CD14-positive monocyte (primary cell): Measurements from ENCODE around the gene SLC25A21. TPM values are rescaled to one million over a fixed set of nuclear protein-coding genes. Genes with fewer than 3 reads are reported as not detected.

ENCODE experiments used
- DNase-seq, 3 donors: peaks; one replicate each; pipeline ENCODE4 v3.0.0-alpha.2; 2011 to 2022
- H2AFZ ChIP-seq: 2 replicates; pipeline ENCODE4 v1.6.0; 2012; ENCODE audit warnings: mild to moderate bottlenecking, low read depth, low read length, inconsistent platforms; ENCODE audit not compliant: insufficient read depth, poor library complexity, severe bottlenecking
- H3K27ac ChIP-seq, 2 donors: 1 replicate in 1 of 2; 2 replicates in 1 of 2; pipeline ENCODE4 v1.5.1; 2012 to 2013; ENCODE audit warnings: low read length in 2 of 2, control low read depth in 1 of 2, inconsistent platforms in 1 of 2, low read depth in 1 of 2, mild to moderate bottlenecking in 1 of 2
- H3K27me3 ChIP-seq, 2 donors: one replicate each; pipeline versions ENCODE4 v1.6.0 to v1.6.1; 2011 to 2013; ENCODE audit warnings: low read length in 2 of 2; ENCODE audit not compliant: control insufficient read depth in 2 of 2, insufficient read depth in 2 of 2
- H3K36me3 ChIP-seq, 2 donors: replicated peaks in 1 of 2; 1 replicate in 1 of 2; 2 replicates in 1 of 2; pipeline versions ENCODE4 v1.5.1 to v1.6.1; 2012 to 2013; ENCODE audit warnings: low read length in 2 of 2, control low read depth in 1 of 2, inconsistent platforms in 1 of 2, mild to moderate bottlenecking in 1 of 2; ENCODE audit not compliant: insufficient read depth in 2 of 2, control insufficient read depth in 1 of 2
- H3K4me1 ChIP-seq, 2 donors: 1 replicate in 1 of 2; 2 replicates in 1 of 2; pipeline versions ENCODE4 v1.5.1 to v1.6.1; 2012 to 2013; ENCODE audit warnings: low read length in 2 of 2, control low read depth in 1 of 2, inconsistent platforms in 1 of 2, mild to moderate bottlenecking in 1 of 2, moderate library complexity in 1 of 2; ENCODE audit not compliant: insufficient read depth in 2 of 2, control insufficient read depth in 1 of 2
- H3K4me2 ChIP-seq: replicated peaks from 2 replicates; pipeline ENCODE3; 2012; ENCODE audit warnings: low read length, moderate library complexity, mild to moderate bottlenecking; ENCODE audit not compliant: poor library complexity, severe bottlenecking; ENCODE audit errors: extremely low read depth
- H3K4me3 ChIP-seq, 3 experiments: fragments of 200-600 bp in 1 of 3; sonication (generic) in 1 of 3; replicated peaks in 1 of 3; 1 replicate in 2 of 3; 2 replicates in 1 of 3; pipeline ENCODE4 v1.5.1; 2011 to 2013; ENCODE audit warnings: low read length in 3 of 3, mild to moderate bottlenecking in 3 of 3, control low read depth in 2 of 3, low read depth in 2 of 3, inconsistent platforms in 1 of 3, moderate library complexity in 1 of 3
- H3K79me2 ChIP-seq: 2 replicates; pipeline ENCODE4 v1.6.0; 2012; ENCODE audit warnings: mild to moderate bottlenecking, control low read depth, inconsistent platforms, low read length, moderate library complexity; ENCODE audit not compliant: insufficient read depth
- H3K9ac ChIP-seq: 2 replicates; pipeline ENCODE4 v1.6.0; 2017; ENCODE audit warnings: low read length, mild to moderate bottlenecking; ENCODE audit not compliant: insufficient read depth, poor library complexity, severe bottlenecking
- H3K9me3 ChIP-seq, 2 donors: replicated peaks in 1 of 2; 1 replicate in 1 of 2; 2 replicates in 1 of 2; pipeline versions ENCODE4 v1.5.1 to v1.6.1; 2012 to 2013; ENCODE audit warnings: low read length in 2 of 2, control low read depth in 1 of 2; ENCODE audit not compliant: control insufficient read depth in 1 of 2, insufficient read depth in 1 of 2
- H4K20me1 ChIP-seq: 2 replicates; pipeline ENCODE4 v1.6.0; 2012; ENCODE audit warnings: mild to moderate bottlenecking, low read length, control low read depth, moderate library complexity; ENCODE audit not compliant: insufficient read depth
- H3K27ac Mint-ChIP-seq, 7 donors: one replicate each; pipeline ENCODE4 v1.8.0; 2020; ENCODE audit warnings: mild to moderate bottlenecking in 7 of 7, mixed read lengths in 7 of 7, moderate library complexity in 6 of 7, inconsistent platforms in 2 of 7
- H3K27me3 Mint-ChIP-seq, 3 donors: one replicate each; pipeline ENCODE4 v1.8.0; 2021 to 2022; ENCODE audit warnings: low read depth in 3 of 3, mild to moderate bottlenecking in 3 of 3, mixed read lengths in 3 of 3, moderate library complexity in 3 of 3, inconsistent platforms in 1 of 3
- H3K36me3 Mint-ChIP-seq, 2 donors: one replicate each; pipeline ENCODE4 v1.8.0; 2020; ENCODE audit warnings: mixed read lengths in 2 of 2, inconsistent platforms in 1 of 2, mild to moderate bottlenecking in 1 of 2
- H3K4me1 Mint-ChIP-seq: one replicate; pipeline ENCODE4 v1.8.0; 2020; ENCODE audit warnings: mild to moderate bottlenecking, mixed read lengths
- H3K4me3 Mint-ChIP-seq, 2 donors: one replicate each; pipeline ENCODE4 v1.8.0; 2020; ENCODE audit warnings: mild to moderate bottlenecking in 2 of 2, mixed read lengths in 2 of 2, moderate library complexity in 1 of 2
- H3K9me3 Mint-ChIP-seq, 7 donors: one replicate each; pipeline ENCODE4 v1.8.0; 2020 to 2022; ENCODE audit warnings: mixed read lengths in 7 of 7, mild to moderate bottlenecking in 6 of 7, moderate library complexity in 6 of 7, inconsistent platforms in 2 of 7
- WGBS: methylation state at CpG from one replicate; pipeline ENCODE4 v1.1.5; 2013; ENCODE audit warnings: missing lambda C conversion rate; ENCODE audit not compliant: insufficient coverage; 5-methylcytosine and 5-hydroxymethylcytosine counted together
- intact Hi-C, 2 donors: fragments of 100-400 bp; cut with micrococcal nuclease; formaldehyde crosslinking; loops; one replicate each; pipeline versions ENCODE4 v1.15.0 to v1.15.1; 2023
- polyA plus RNA-seq, 3 donors: library from polyadenylated mRNA; depleted of rRNA in 1 of 3; unstranded in 2 of 3; stranded (reverse) in 1 of 3; fragments of 300-500 nt in 2 of 3; fragments of >200 nt in 1 of 3; fragmentation: Illumina TruSeq in 2 of 3; gene quantifications; 1 replicate in 2 of 3; 2 replicates in 1 of 3; pipeline ENCODE4 v1.2.3, GENCODE V29; 2012 to 2021
- TF ChIP-seq, protein P1 (sequence below): fragments of 200-600 bp; IDR thresholded peaks from one replicate; pipeline ENCODE4 v1.8.0; 2022; ENCODE audit warnings: antibody characterized with exemption, mild to moderate bottlenecking

The SLC25A21 gene
- polyA plus RNA-seq, 3 donors = not detected

DNA sequence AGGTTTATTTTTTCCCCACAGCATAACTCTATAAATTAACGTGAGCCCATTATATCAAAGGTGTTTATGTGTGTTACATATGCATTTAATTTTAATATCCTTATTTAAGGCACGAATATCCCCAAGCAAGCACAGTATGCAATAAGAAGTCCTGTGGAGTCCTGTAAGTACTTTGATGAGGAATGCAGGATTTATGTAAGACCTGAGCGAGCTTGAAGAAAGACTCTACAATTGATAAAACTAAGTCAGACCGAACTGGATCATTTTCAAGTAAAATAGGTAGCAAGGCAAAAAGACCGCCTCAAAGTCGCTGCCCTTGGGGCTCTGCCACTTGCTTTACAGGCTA, 755 bp downstream of the SLC25A21 start:
- intact Hi-C loops = no loop called here
- Histone ChIP-seq H3K27me3 (peaks cover 21 to 39% of the 10 kb centered on the region in 2 donors), H2AFZ (peak overlapping the region; percentile 22), H3K4me3 (peak overlapping the region in 1 of 3 experiments; percentile 2), H3K36me3 (no peaks in the 10 kb centered on the region), H3K4me1 (no peaks in the 10 kb centered on the region), H3K9ac (no peak overlapping the region), H4K20me1 (no peaks in the 10 kb centered on the region), H3K9me3 (no peaks in the 10 kb centered on the region), H3K27ac (no peak overlapping the region), H3K79me2 (no peaks in the 10 kb centered on the region), H3K4me2 (peak overlapping the region; percentile 11)
- TF ChIP-seq, protein P1, sequence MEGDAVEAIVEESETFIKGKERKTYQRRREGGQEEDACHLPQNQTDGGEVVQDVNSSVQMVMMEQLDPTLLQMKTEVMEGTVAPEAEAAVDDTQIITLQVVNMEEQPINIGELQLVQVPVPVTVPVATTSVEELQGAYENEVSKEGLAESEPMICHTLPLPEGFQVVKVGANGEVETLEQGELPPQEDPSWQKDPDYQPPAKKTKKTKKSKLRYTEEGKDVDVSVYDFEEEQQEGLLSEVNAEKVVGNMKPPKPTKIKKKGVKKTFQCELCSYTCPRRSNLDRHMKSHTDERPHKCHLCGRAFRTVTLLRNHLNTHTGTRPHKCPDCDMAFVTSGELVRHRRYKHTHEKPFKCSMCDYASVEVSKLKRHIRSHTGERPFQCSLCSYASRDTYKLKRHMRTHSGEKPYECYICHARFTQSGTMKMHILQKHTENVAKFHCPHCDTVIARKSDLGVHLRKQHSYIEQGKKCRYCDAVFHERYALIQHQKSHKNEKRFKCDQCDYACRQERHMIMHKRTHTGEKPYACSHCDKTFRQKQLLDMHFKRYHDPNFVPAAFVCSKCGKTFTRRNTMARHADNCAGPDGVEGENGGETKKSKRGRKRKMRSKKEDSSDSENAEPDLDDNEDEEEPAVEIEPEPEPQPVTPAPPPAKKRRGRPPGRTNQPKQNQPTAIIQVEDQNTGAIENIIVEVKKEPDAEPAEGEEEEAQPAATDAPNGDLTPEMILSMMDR = no peak
- Mint-ChIP-seq H3K4me3 (peak overlapping the region in 1 of 2 donors; percentile 85), H3K27ac (no peak overlapping the region), H3K9me3 (peaks cover 0 to 8% (median 3%) of the 10 kb centered on the region in 7 donors), H3K36me3 (no peaks in the 10 kb centered on the region), H3K27me3 (peaks cover 36 to 44% (median 37%) of the 10 kb centered on the region in 3 donors), H3K4me1 (peaks cover 6% of the 10 kb centered on the region)
- WGBS = 0% methylated on average over 3 of the region's 6 CpGs
- DNase-seq = no peak

GRCh38 chr14:37170993-37171392, 1.4 kb downstream of the SLC25A21 start:
- intact Hi-C loops = no loop called here
- no CpG with 5 or more reads among the region's 10 CpGs for WGBS
- TF ChIP-seq, protein P1 = no peak
- Histone ChIP-seq H3K36me3 (no peaks in the 10 kb centered on the region), H3K4me1 (no peaks in the 10 kb centered on the region), H2AFZ (no peak overlapping the region), H3K4me3 (no peak overlapping the region), H3K27me3 (peaks cover 21 to 39% of the 10 kb centered on the region in 2 donors), H4K20me1 (no peaks in the 10 kb centered on the region), H3K79me2 (no peaks in the 10 kb centered on the region), H3K4me2 (no peak overlapping the region), H3K27ac (no peak overlapping the region), H3K9me3 (no peaks in the 10 kb centered on the region), H3K9ac (no peak overlapping the region)
- Mint-ChIP-seq H3K4me1 (peaks cover 6% of the 10 kb centered on the region), H3K4me3 (peak overlapping the region in 1 of 2 donors; percentile 53), H3K27me3 (peaks cover 37 to 44% (median 37%) of the 10 kb centered on the region in 3 donors), H3K36me3 (no peaks in the 10 kb centered on the region), H3K27ac (no peak overlapping the region), H3K9me3 (peaks cover 0 to 8% (median 1%) of the 10 kb centered on the region in 7 donors)
- DNase-seq = no peak
